Placental pericyte (primary cell): Measurements from ENCODE around the gene ALG2. TPM values are rescaled to one million over a fixed set of nuclear protein-coding genes. Genes with fewer than 3 reads are reported as not detected.

Source experiments
- small RNA-seq: library from RNA; depleted of rRNA; stranded (forward); fragments of <200 nt; gene quantifications from one replicate; pipeline ENCODE3, GENCODE V24; 2012; ENCODE audit warnings: low replicate concordance
- total RNA-seq: library from RNA; depleted of rRNA; stranded (reverse); fragments of >200 nt; gene quantifications from 2 replicates; pipeline ENCODE4 v1.2.3, GENCODE V29; 2012

ALG2 gene, protein sequence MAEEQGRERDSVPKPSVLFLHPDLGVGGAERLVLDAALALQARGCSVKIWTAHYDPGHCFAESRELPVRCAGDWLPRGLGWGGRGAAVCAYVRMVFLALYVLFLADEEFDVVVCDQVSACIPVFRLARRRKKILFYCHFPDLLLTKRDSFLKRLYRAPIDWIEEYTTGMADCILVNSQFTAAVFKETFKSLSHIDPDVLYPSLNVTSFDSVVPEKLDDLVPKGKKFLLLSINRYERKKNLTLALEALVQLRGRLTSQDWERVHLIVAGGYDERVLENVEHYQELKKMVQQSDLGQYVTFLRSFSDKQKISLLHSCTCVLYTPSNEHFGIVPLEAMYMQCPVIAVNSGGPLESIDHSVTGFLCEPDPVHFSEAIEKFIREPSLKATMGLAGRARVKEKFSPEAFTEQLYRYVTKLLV
- 57.6 and 96.7 TPM in 2 replicates for total RNA-seq

DNA sequence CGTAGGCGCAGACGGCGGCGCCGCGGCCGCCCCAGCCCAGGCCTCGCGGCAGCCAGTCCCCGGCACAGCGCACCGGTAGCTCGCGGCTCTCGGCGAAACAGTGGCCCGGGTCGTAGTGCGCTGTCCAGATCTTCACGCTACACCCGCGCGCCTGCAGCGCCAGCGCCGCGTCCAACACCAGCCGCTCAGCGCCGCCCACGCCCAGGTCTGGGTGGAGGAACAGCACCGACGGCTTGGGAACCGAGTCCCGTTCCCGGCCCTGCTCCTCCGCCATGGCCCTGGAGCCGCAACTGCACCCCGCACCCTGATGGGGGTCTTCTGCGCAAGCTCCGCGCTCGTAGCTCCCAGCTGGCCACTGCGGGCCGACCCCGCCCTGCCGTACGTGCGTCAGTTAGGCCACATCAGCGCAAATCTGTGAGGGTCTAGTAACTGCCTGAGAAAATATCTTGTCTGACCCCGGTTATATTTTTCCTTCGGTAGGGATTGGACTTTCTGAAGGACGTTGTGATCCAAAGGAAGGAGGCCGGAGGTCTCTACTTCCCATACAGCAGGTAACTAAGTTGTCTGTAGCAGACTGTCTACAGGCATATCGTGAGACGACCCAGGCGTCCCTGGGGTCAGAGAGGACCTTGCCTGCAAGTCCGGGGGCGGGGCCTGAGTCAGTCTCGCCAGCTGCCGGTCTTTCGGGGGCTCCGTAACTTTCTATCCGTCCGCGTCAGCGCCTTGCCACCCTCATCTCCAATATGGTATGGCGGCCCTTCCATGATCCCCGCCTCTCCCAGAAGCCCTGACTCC is at the start of gene ALG2, which contains the start of gene SEC61B:
TSS of gene ALG2 (minus strand) at position 322 of the 795 bp plus-strand sequence. CDS start at position 274, 48 bp downstream.
TSS of gene SEC61B (plus strand) at position 662 of the 795 bp plus-strand sequence. CDS start at position 744, 82 bp downstream.

Small RNA genes lying within 50 kb of the gene (small RNA-seq; reads per million reads assigned to genes)
- gene RN7SL794P, result not detected

Other genes with a start within 250 kb of the ALG2 start
- gene TGFBR1, start 116.8 kb downstream of the ALG2 start, total RNA-seq, result 55.4 and 136 TPM in 2 replicates
- gene SEC61B, start 340 bp upstream of the ALG2 start, total RNA-seq, result 96.9 and 110 TPM in 2 replicates